Mesenteric fat pad (tissue), 1 donor: ENCODE results near the gene PCDHA1. TPM values are rescaled to one million over a fixed set of nuclear protein-coding genes. Genes with fewer than 3 reads are reported as not detected.
"Not testable (repeated sequence)": the region's sequence is repeated elsewhere in the genome, so short reads cannot be mapped to it uniquely, and the experiment has no call there.

ENCODE experiments used
- DNase-seq: peaks from one replicate; pipeline ENCODE4 v3.0.0-alpha.2; 2020; ENCODE audit warnings: low spot score
- total RNA-seq: library from RNA; stranded (reverse); fragmentation: NEBNext Ultra II Directional; extraction: Animal tissue kit (Norgen Biotek cat#: 25700); gene quantifications from one replicate; pipeline ENCODE4 v1.2.1, GENCODE V29; 2021
- donor health status: DM: yes; HTN: yes; CAD: no.

PCDHA1 gene
- total RNA-seq, 1 donor from 2014 or later = not detected

DNA sequence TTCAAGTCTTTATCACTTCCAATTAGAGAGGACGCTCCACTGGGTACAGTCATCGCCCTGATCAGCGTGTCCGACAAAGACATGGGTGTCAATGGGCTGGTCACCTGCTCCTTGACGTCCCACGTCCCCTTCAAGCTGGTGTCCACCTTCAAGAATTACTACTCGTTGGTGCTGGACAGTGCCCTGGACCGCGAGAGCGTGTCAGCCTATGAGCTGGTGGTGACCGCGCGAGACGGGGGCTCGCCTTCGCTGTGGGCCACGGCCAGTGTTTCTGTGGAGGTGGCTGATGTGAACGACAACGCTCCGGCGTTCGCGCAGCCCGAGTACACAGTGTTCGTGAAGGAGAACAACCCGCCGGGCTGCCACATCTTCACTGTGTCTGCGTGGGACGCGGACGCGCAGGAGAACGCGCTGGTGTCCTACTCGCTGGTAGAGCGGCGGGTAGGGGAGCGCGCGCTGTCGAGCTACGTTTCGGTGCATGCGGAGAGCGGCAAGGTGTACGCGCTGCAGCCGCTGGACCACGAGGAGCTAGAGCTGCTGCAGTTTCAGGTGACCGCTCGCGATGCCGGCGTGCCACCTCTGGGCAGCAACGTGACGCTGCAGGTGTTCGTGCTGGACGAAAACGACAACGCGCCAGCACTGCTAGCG lies 22.4 kb downstream of the PCDHA1 start:
- DNase-seq = not testable (repeated sequence)

DNA sequence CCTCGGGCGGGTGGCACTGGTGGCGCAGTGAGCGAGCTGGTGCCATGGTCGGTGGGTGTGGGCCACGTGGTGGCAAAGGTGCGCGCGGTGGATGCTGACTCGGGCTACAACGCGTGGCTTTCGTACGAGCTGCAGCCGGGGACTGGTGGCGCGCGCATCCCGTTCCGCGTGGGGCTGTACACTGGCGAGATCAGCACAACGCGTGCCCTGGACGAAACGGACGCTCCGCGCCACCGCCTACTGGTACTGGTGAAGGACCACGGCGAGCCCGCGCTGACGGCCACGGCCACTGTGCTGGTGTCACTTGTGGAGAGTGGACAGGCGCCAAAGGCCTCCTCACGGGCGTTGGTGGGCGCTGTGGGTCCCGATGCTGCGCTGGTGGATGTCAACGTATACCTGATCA lies 22.9 kb downstream of the PCDHA1 start:
- no peak for DNase-seq

DNA sequence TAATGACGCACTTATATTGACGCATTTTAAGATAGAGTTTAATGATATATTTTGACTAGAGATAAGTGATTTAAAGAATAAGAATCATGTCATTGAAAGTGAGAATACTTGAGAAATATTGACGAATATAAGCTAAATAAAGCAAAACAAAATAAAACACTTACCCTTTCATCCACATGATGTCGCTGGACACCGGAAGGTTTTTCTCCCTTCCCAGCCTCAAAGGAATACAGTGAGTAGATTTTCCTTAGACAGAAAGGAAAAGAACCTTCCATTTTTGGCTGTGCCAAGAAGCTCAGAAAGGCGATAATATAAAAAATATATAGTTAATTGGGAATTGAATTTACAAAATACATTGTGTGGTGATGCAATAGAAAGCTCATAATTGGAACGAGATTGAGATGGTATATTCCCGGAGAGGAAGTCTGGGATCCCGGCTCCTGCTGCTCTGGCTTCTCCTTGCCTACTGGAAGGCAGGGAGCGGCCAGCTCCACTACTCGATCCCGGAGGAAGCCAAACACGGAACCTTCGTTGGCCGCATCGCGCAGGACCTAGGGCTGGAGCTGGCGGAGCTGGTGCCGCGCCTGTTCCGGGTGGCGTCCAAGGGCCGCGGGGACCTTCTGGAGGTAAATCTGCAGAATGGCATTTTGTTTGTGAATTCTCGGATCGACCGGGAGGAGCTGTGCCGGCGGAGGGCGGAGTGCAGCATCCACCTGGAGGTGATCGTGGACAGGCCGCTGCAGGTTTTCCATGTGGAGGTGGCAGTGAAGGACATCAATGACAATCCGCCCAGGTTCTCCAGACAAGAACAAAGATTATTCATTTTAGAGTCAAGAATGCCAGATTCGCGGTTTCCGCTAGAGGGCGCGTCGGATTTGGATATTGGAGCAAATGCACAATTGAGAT lies 35.7 kb downstream of the PCDHA1 start, which contains the start of gene PCDHA5:
TSS of gene PCDHA5 (plus strand) at position 239 of the 906 bp plus-strand sequence.
- no peak for DNase-seq

DNA sequence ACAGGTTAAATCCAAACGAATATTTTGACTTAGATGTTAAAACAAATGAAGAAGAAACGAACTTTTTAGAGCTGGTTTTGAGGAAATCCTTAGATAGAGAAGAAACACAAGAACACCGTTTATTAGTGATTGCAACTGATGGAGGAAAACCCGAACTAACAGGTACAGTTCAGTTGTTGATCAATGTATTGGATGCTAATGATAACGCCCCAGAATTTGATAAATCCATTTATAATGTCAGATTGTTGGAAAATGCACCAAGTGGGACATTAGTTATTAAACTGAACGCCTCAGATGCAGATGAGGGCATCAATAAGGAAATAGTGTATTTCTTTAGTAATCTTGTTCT lies 36.3 kb downstream of the PCDHA1 start:
- no peak for DNase-seq

DNA sequence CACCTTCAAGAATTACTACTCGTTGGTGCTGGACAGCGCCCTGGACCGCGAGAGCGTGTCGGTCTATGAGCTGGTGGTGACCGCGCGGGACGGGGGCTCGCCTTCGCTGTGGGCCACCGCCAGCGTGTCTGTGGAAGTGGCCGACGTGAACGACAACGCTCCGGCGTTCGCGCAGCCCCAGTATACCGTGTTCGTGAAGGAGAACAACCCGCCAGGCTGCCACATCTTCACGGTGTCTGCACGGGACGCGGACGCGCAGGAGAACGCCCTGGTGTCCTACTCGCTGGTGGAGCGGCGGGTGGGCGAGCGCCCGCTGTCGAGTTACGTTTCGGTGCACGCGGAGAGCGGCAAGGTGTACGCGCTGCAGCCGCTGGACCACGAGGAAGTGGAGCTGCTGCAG lies 37.0 kb downstream of the PCDHA1 start:
- DNase-seq = not testable (repeated sequence)

DNA sequence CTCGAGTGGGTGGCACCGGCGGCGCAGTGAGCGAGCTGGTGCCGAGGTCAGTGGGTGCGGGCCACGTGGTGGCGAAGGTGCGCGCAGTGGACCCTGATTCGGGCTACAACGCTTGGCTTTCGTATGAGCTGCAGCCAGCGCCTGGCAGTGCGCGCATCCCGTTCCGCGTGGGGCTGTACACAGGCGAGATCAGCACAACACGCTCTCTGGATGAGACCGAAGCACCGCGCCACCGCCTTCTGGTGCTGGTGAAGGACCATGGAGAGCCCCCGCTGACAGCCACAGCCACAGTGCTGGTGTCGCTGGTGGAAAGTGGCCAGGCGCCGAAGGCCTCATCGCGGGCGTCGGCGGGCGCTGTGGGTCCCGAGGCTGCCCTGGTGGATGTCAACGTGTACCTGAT lies 37.5 kb downstream of the PCDHA1 start:
- no peak for DNase-seq

DNA sequence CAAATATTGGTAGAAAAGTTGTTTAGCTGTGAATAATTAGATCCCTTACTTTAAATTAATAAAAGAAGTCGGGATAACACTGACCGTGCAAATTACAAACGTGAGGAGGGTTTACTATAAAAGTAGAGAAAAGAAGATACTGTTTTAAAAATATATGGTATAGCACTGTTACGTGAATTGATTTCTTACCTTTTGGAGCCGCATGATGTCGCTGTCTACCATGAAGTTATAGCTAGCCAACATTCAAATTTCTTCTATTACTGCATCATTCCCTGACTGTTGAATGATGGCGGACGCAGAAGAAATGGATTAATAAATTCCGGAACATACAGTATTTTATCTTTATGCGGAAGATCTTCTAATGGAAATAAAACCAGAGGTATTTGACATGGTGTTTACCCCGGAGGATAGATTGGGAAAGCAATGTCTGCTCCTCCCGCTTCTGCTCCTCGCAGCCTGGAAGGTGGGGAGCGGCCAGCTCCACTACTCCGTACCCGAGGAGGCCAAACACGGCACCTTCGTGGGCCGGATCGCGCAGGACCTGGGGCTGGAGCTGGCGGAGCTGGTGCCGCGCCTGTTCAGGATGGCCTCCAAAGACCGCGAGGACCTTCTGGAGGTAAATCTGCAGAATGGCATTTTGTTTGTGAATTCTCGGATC lies 41.9 kb downstream of the PCDHA1 start, which contains the start of gene PCDHA6:
TSS of gene PCDHA6 (plus strand) at position 257 of the 658 bp plus-strand sequence. CDS start at position 389, 132 bp downstream.
- no peak for DNase-seq

DNA sequence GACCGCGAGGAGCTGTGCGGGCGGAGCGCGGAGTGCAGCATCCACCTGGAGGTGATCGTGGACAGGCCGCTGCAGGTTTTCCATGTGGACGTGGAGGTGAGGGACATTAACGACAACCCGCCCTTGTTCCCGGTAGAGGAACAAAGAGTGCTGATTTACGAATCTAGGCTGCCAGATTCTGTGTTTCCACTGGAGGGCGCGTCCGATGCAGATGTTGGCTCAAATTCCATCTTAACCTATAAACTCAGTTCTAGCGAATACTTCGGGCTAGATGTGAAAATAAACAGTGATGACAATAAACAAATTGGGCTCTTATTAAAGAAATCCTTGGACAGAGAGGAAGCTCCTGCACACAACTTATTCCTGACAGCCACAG lies 42.4 kb downstream of the PCDHA1 start:
- DNase-seq = no peak

DNA sequence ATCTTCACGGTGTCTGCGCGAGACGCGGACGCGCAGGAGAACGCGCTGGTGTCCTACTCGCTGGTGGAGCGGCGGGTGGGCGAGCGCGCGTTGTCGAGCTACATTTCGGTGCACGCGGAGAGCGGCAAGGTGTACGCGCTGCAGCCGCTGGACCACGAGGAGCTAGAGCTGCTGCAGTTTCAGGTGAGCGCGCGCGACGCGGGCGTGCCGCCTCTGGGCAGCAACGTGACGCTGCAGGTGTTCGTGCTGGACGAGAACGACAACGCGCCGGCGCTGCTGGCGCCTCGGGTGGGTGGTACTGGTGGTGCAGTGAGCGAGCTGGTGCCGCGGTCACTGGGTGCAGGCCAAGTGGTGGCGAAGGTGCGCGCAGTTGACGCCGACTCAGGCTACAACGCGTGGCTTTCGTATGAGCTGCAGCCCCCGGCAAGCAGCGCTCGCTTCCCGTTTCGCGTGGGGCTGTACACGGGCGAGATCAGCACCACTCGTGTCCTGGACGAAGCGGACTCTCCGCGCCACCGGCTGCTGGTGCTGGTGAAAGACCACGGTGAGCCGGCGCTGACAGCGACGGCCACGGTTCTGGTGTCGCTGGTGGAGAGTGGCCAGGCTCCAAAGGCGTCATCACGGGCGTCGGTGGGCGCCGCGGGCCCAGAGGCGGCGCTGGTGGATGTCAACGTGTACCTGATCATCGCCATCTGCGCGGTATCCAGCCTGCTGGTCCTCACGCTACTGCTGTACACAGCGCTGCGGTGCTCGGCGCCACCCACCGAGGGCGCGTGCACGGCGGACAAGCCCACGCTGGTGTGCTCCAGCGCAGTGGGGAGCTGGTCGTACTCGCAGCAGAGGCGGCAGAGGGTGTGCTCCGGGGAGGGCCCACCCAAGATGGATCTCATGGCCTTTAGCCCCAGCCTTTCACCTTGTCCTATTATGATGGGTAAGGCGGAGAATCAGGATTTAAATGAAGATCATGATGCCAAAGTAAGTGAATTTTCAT lies 43.9 kb downstream of the PCDHA1 start:
- DNase-seq = not testable (repeated sequence)

DNA sequence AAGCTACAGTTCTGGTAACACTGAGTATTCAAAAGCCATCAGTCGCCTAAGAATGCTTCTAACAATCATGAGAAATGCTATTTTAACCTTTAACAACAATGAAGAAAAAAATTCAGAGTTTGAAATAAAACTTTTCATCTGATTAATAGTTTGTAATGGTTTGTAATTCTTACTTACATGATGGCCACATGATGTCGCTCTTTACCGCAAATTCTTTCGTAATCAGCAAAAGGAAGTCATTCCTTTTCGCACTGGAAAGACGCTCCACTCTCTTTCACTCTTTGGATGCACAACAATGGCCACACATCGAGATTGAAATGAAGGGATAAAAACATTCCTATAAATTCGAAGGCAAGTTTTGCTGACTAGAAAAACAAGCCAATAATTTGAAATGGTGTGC lies 48.1 kb downstream of the PCDHA1 start, which contains the start of gene PCDHA7:
TSS of gene PCDHA7 (plus strand) at position 277 of the 400 bp plus-strand sequence. CDS start at position 392, 115 bp downstream.
- no peak for DNase-seq

DNA sequence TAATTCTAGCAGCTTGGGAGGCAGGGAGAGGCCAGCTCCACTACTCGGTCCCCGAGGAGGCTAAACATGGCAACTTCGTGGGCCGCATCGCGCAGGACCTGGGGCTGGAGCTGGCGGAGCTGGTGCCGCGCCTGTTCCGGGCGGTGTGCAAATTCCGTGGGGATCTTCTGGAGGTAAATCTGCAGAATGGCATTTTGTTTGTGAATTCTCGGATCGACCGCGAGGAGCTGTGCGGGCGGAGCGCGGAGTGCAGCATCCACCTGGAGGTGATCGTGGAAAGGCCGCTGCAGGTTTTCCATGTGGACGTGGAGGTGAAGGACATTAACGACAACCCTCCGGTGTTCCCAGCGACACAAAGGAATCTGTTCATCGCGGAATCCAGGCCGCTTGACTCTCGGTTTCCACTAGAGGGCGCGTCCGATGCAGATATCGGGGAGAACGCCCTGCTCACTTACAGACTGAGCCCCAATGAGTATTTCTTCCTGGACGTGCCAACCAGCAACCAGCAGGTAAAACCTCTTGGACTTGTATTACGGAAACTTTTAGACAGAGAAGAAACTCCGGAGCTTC lies 48.6 kb downstream of the PCDHA1 start:
- DNase-seq = not testable (repeated sequence)

DNA sequence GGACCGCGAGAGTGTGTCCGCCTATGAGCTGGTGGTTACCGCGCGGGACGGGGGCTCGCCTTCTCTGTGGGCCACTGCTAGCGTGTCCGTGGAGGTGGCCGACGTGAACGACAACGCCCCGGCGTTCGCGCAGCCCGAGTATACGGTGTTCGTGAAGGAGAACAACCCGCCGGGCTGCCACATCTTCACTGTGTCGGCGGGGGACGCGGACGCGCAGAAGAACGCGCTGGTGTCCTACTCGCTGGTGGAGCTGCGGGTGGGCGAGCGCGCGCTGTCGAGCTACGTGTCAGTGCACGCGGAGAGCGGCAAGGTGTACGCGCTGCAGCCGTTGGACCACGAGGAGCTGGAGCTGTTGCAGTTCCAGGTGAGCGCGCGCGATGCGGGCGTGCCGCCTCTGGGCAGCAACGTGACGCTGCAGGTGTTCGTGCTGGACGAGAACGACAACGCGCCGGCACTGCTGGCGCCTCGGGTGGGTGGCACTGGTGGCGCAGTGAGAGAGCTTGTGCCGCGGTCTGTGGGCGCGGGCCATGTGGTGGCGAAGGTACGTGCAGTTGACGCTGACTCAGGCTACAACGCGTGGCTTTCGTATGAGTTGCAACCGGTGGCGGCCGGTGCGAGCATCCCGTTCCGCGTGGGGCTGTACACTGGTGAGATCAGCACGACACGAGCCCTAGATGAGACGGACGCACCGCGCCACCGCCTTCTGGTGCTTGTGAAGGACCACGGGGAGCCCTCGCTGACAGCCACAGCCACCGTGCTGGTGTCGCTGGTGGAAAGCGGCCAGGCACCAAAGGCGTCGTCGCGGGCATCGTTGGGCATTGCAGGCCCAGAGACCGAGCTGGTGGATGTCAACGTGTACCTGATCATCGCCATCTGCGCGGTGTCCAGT lies 49.9 kb downstream of the PCDHA1 start:
- peak; percentile 89 for DNase-seq

DNA sequence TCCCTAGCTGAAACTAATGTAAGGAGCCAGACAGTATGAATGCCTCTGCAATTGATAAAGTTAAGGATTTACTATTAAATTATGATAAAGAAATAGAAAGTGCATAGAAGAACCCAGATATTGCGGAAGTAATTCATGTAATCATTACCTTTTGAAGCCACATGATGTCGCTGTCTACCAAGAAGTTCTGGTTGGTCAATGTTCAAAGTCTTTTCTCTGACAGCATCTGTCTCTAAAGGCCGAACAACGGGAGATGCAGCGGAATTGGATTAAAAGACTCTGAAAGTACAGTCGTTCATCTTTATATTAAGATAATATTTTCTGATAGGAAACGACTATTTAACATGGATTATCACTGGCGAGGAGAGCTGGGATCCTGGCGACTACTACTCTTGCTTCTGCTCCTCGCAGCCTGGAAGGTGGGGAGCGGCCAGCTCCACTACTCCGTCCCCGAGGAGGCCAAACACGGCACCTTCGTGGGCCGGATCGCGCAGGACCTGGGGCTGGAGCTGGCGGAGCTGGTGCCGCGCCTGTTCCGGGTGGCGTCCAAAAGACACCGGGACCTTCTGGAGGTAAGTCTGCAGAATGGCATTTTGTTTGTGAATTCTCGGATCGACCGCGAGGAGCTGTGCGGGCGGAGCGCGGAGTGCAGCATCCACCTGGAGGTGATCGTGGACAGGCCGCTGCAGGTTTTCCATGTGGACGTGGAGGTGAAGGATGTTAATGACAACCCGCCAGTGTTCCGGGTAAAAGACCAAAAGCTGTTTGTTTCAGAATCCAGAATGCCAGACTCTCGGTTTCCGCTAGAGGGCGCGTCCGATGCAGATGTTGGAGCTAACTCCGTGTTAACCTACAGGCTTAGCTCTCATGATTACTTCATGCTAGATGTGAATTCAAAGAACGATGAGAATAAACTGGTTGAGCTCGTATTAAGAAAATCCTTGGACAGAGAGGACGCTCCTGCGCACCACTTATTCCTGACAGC lies 55.3 kb downstream of the PCDHA1 start, which contains the start of gene PCDHA8:
TSS of gene PCDHA8 (plus strand) at position 210 of the 985 bp plus-strand sequence. CDS start at position 345, 135 bp downstream.
- DNase-seq = peak; percentile 72

DNA sequence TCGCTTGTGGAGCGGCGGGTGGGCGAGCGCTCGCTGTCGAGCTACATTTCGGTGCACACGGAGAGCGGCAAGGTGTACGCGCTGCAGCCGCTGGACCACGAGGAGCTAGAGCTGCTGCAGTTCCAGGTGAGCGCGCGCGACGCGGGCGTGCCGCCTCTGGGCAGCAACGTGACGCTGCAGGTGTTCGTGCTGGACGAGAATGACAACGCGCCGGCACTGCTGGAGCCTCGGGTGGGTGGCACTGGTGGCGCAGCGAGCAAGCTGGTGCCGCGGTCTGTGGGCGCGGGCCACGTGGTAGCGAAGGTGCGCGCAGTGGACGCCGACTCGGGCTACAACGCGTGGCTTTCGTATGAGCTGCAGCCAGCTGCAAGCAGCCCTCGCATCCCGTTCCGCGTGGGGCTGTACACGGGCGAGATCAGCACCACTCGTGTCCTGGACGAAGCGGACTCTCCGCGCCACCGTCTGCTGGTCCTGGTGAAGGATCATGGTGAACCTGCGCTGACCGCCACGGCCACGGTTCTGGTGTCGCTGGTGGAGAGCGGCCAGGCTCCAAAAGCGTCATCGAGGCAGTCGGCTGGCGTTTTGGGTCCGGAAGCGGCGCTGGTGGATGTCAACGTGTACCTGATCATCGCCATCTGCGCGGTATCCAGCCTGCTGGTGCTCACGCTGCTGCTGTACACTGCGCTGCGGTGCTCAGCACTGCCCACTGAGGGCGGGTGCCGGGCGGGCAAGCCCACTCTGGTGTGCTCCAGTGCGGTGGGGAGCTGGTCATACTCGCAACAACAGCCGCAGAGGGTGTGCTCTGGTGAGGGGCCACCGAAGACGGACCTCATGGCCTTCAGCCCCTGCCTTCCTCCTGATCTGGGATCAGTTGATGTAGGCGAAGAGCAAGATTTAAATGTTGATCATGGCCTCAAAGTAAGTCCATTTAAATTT lies 57.1 kb downstream of the PCDHA1 start:
- DNase-seq = peak; percentile 74

DNA sequence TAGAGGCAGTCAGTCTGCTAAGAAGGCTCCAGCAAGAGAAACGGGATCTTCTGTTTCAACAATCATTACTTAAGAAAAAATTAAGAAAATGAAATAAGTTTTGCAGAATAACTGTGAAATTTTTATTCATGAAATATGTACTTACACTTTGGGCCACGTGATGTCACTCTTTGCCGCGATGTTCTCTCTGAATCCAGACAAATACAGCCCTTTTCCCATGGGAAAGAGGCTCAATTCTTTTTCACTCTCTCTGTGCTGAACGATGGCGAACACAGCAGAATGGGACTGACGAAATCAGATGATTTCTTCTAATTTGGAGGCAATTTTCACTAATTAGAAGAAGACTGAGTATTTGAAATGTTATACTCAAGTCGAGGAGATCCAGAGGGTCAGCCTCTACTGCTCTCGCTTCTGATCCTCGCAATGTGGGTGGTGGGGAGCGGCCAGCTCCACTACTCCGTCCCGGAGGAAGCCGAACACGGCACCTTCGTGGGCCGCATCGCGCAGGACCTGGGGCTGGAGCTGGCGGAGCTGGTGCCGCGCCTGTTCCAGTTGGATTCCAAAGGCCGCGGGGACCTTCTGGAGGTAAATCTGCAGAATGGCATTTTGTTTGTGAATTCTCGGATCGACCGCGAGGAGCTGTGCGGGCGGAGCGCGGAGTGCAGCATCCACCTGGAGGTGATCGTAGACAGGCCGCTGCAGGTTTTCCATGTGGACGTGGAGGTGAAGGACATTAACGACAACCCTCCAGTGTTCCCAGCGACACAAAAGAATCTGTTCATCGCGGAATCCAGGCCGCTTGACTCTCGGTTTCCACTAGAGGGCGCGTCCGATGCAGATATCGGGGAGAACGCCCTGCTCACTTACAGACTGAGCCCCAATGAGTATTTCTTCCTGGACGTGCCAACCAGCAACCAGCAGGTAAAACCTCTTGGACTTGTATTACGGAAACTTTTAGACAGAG lies 62.5 kb downstream of the PCDHA1 start, which contains the start of gene PCDHA9:
TSS of gene PCDHA9 (plus strand) at position 244 of the 964 bp plus-strand sequence. CDS start at position 358, 114 bp downstream.
- DNase-seq = not testable (repeated sequence)
